Nephron (organoid): Measurements from ENCODE around the gene APOF.
"Not testable (repeated sequence)": the region's sequence is repeated elsewhere in the genome, so short reads cannot be mapped to it uniquely, and the experiment has no call there.

ENCODE experiments used
- H3K27ac Mint-ChIP-seq, 3 experiments: 2 replicates each; pipeline ENCODE4 v1.8.0; 2020; ENCODE audit warnings: mixed read lengths in 3 of 3, mild to moderate bottlenecking in 2 of 3, moderate library complexity in 1 of 3
- H3K27me3 Mint-ChIP-seq: 2 replicates; pipeline ENCODE4 v1.8.0; 2021; ENCODE audit warnings: low read depth, mild to moderate bottlenecking, moderate library complexity, mixed read lengths
- H3K36me3 Mint-ChIP-seq: 2 replicates; pipeline ENCODE4 v1.8.0; 2020; ENCODE audit warnings: low read depth, mixed read lengths
- H3K4me1 Mint-ChIP-seq: 2 replicates; pipeline ENCODE4 v1.8.0; 2020; ENCODE audit warnings: mixed read lengths
- H3K4me3 Mint-ChIP-seq, 3 experiments: 2 replicates each; pipeline ENCODE4 v1.8.0; 2020; ENCODE audit warnings: mild to moderate bottlenecking in 3 of 3, mixed read lengths in 3 of 3, moderate library complexity in 2 of 3
- H3K9me3 Mint-ChIP-seq: 2 replicates; pipeline ENCODE4 v1.8.0; 2020; ENCODE audit warnings: mixed read lengths
- TF ChIP-seq, protein P1 (sequence below), 3 experiments: fragments of 200-600 bp; sonication (generic); IDR thresholded peaks; one replicate each; pipeline ENCODE4 v1.5.0; 2021; ENCODE audit warnings: antibody characterized with exemption in 3 of 3; ENCODE audit not compliant: unreplicated experiment in 3 of 3

APOF gene

DNA sequence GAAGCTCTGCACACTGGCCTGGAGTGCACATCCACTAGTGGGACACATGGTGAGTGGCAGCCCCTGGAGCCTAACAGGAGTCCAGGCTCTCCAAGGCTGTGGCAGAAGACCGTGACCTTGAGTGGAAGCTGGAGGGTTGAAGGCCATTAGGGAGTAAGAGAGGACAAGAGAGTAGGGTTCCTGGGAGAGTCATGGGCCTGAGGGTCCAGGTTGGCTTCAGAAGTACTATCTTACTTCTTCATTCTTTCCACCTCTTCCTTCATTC lies 23.6 kb downstream of the APOF start:
- Mint-ChIP-seq H3K4me1 (no peaks in the 10 kb centered on the region), H3K4me3 (no peak overlapping the region), H3K27me3 (peaks cover 4% of the 10 kb centered on the region), H3K36me3 (peaks cover 18% of the 10 kb centered on the region), H3K9me3 (no peaks in the 10 kb centered on the region), H3K27ac (no peak overlapping the region)
- TF ChIP-seq, protein P1, sequence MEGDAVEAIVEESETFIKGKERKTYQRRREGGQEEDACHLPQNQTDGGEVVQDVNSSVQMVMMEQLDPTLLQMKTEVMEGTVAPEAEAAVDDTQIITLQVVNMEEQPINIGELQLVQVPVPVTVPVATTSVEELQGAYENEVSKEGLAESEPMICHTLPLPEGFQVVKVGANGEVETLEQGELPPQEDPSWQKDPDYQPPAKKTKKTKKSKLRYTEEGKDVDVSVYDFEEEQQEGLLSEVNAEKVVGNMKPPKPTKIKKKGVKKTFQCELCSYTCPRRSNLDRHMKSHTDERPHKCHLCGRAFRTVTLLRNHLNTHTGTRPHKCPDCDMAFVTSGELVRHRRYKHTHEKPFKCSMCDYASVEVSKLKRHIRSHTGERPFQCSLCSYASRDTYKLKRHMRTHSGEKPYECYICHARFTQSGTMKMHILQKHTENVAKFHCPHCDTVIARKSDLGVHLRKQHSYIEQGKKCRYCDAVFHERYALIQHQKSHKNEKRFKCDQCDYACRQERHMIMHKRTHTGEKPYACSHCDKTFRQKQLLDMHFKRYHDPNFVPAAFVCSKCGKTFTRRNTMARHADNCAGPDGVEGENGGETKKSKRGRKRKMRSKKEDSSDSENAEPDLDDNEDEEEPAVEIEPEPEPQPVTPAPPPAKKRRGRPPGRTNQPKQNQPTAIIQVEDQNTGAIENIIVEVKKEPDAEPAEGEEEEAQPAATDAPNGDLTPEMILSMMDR (IDR thresholded peaks at IDR 0.05; ENCODE audit: unreplicated experiment in 3 of 3): no peak

DNA sequence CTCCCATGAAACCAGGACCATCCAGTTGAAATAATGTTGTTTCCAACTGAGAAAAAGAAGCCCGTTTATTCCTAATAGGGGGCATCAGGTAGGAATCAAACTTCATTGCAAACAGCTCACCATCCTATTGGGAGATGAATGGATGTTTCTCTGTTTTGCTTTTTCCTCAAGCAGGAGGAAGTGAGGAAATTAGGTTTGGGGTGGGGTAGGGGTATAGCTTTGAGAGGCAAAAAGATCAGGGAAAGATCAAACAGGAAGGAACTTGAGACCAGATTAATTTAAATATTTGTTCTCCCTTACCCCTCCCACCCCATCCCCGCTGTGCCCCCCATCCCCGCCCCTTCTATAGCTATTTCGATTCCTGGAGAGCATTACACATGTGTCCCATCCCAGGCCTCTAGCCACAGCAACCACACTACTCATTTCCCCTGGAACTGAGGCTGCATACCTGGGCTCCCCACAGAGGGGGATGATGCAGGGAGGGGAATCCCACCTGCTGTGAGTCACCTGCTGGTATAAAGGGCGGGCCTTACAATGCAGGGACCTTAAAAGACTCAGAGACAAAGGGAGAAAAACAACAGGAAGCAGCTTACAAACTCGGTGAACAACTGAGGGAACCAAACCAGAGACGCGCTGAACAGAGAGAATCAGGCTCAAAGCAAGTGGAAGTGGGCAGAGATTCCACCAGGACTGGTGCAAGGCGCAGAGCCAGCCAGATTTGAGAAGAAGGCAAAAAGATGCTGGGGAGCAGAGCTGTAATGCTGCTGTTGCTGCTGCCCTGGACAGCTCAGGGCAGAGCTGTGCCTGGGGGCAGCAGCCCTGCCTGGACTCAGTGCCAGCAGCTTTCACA lies 24.1 kb downstream of the APOF start, which contains the start of gene IL23A:
TSS of gene IL23A (plus strand) at position 577 of the 850 bp plus-strand sequence. CDS start at position 738, 161 bp downstream.
- no peak within 1 kb of the TSS for H3K27ac Mint-ChIP-seq
- TF ChIP-seq, protein P1 (IDR thresholded peaks at IDR 0.05; ENCODE audit: unreplicated experiment in 3 of 3): no peak
- H3K4me1 Mint-ChIP-seq: no peaks in the 10 kb centered on the region
- H3K9me3 Mint-ChIP-seq: no peaks in the 10 kb centered on the region
- peaks cover 4% of the 10 kb centered on the region for H3K27me3 Mint-ChIP-seq
- peaks cover 14% of the 10 kb centered on the region for H3K36me3 Mint-ChIP-seq
- H3K4me3 Mint-ChIP-seq: peak within 1 kb of the TSS in 1 of 3 experiments; percentile 15

DNA sequence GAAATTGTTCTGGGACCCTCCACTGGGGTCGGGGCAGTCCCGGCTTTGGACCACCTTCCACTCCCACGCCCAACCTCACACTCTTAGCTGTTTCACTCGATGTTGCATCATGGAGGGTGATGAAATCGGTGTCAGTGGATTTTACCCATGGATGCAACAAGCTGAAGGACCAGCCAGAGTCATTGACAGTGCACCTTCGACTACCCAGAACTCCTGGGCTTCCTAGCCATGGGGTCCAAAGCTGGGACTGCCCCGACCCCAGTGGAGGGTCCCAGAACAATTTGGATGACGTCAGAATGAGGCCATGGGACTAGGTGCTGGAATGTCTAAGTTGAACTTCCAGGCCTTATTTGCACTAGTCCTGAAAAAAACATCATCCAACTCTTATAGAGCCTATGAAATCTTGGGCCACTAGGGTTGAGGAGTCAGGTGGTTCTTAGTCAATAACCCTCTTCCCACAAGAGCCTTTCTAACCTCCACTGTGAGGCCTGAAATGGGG lies 24.9 kb downstream of the APOF start:
- H3K9me3 Mint-ChIP-seq: no peaks in the 10 kb centered on the region
- H3K4me1 Mint-ChIP-seq: no peaks in the 10 kb centered on the region
- TF ChIP-seq, protein P1 (IDR thresholded peaks at IDR 0.05; ENCODE audit: unreplicated experiment in 3 of 3): no peak
- H3K36me3 Mint-ChIP-seq: peaks cover 7% of the 10 kb centered on the region
- peaks cover 4% of the 10 kb centered on the region for H3K27me3 Mint-ChIP-seq
- H3K27ac Mint-ChIP-seq: no peak overlapping the region
- H3K4me3 Mint-ChIP-seq: no peak overlapping the region

DNA sequence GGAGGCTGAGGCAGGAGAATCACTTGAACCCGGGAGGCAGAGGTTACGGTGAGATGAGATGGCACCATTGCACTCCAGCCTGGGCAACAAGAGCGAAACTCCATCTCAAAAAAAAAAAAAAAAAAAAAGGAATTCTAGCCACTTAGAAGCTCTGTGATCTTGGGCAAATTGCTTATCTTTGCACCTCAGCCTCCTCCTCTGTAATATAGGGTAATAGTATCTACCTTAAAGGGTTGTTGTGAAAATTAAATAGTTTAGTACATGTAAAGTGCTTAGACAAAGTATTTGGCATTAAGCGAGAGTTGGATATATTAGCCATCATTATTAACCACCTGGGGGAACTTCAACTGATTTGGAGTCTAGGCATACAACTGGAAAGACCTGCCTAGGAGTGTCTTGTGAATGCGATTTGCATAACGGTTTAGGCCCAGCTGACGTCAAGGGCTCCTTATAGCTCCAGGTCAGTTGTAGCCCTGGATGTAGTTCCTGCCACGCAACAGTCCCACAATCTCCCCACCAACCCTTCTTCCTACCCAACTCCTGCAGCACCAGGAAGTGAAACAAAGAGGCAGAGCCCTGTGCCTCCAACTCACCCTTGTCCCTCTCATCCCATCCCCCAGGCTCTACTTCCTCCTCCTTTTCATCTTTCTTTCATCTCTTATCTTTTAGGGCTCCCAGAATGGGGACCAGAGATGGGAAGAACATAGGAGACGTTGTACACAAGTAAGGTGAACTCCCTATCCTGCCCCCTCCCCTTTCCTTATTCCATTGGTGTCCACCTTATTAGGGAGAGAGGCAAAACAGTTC lies 26.1 kb downstream of the APOF start:
- Mint-ChIP-seq H3K27ac (peak overlapping the region; percentile 8 to 50 (median 26)), H3K36me3 (peaks cover 4% of the 10 kb centered on the region), H3K4me1 (no peaks in the 10 kb centered on the region), H3K27me3 (peaks cover 4% of the 10 kb centered on the region), H3K4me3 (peak overlapping the region; percentile 36 to 60 (median 43)), H3K9me3 (no peaks in the 10 kb centered on the region)
- TF ChIP-seq, protein P1 (IDR thresholded peaks at IDR 0.05; ENCODE audit: unreplicated experiment in 3 of 3): no peak

DNA sequence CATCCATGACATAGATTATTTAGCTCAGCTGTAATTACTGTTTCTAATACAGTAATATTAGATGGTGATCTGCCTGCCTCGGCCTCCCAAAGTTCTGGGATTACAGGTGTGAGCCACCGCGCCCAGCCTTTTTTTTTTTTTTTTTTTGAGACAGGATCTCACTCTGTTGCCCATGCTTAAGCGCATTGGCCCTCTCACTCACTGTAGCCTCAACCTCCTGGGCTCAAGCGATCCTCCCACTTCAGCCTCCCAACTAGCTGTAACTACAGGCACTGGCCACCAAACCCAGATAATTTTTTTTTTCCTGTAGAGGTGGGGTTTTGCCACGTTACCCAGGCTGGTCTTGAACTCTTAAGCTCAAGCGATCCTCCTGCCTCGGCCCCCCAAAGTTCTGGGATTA lies 27.1 kb downstream of the APOF start:
- peak overlapping the region in 1 of 3 experiments; percentile 40 for H3K4me3 Mint-ChIP-seq
- not testable (repeated sequence) for H3K27me3 Mint-ChIP-seq, H3K27ac Mint-ChIP-seq, H3K36me3 Mint-ChIP-seq, H3K4me1 Mint-ChIP-seq, H3K9me3 Mint-ChIP-seq

DNA sequence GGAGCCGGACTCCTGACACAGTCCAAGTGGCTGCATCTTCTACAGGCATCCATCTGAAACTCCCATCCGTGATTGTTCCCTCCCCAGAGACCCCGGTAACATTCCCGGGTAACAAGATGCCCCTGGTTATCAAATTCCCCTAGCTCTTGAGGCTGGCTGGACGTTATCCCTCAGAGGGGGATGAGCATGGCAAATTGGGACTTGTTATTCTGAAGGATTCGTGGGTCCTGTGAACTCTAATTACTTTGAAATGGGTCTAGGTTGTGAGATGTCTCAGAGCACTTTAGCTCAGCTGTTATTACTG lies 28.2 kb downstream of the APOF start:
- Mint-ChIP-seq H3K4me3 (peak overlapping the region; percentile 91 to 92 (median 92)), H3K27ac (peak overlapping the region; percentile 99), H3K4me1 (no peaks in the 10 kb centered on the region), H3K36me3 (no peaks in the 10 kb centered on the region), H3K27me3 (peaks cover 4% of the 10 kb centered on the region), H3K9me3 (no peaks in the 10 kb centered on the region)
- TF ChIP-seq, protein P1 (IDR thresholded peaks at IDR 0.05; ENCODE audit: unreplicated experiment in 3 of 3): no peak
